Right renal pelvis (tissue), 4 donors: ENCODE measurements around the gene OR1N1. TPM values are rescaled to one million over a fixed set of nuclear protein-coding genes. Genes with fewer than 3 reads are reported as not detected.

Source experiments
- polyA plus RNA-seq, 4 donors: library from polyadenylated mRNA; unstranded; fragments of 120-200 nt; gene quantifications; one replicate each; pipeline ENCODE4 v1.2.1, GENCODE V29; 2013; ENCODE audit not compliant: insufficient read length in 4 of 4

Gene OR1N1
- polyA plus RNA-seq, 4 donors: not detected

Other genes starting within 250 kb of the OR1N1 start
- 1 to 10 TPM; 5.6 to 8.6 (median 5.6) TPM for gene PTGS1, start 156.3 kb downstream of the OR1N1 start, polyA plus RNA-seq
- gene OR1J1, start 49.4 kb downstream of the OR1N1 start, polyA plus RNA-seq: not detected
- gene OR1J2, start 16.5 kb downstream of the OR1N1 start, polyA plus RNA-seq: not detected
- gene OR1J4, start 8.2 kb downstream of the OR1N1 start, polyA plus RNA-seq: not detected
- gene OR1N2, start 25.8 kb upstream of the OR1N1 start, polyA plus RNA-seq: not detected
- gene OR1L8, start 56.1 kb upstream of the OR1N1 start, polyA plus RNA-seq: under 1 TPM; 0.17 to 0.30 (median 0.20) TPM
- not detected for gene OR1Q1, start 87.4 kb upstream of the OR1N1 start, polyA plus RNA-seq
- gene OR1B1, start 130.3 kb upstream of the OR1N1 start, polyA plus RNA-seq: not detected
- not detected for gene OR1L1, start 134.4 kb upstream of the OR1N1 start, polyA plus RNA-seq
- not detected for gene OR1L3, start 147.8 kb upstream of the OR1N1 start, polyA plus RNA-seq
- gene OR1L4, start 196.7 kb upstream of the OR1N1 start, polyA plus RNA-seq: not detected
- not detected for gene OR1L6, start 215.0 kb upstream of the OR1N1 start, polyA plus RNA-seq